ENCODE data around the gene RPL27A.
"Not testable (repeated sequence)": the region's sequence is repeated elsewhere in the genome, so short reads cannot be mapped to it uniquely, and the experiment has no call there.

RPL27A gene

GRCh38 chr11:8682303-8683114, at the start of gene RPL27A, which contains the start of gene TRIM66:
Gene RPL27A, plus strand, starts transcription at chr11:8682792. Its CDS starts 22 bp downstream, at chr11:8682814.
Gene TRIM66, minus strand, starts transcription at chr11:8682665. Its CDS starts 10,391 bp downstream, at chr11:8672274.
- DNase-seq (ENCODE audit: low spot score) = peak; percentile 97

GRCh38 chr11:8634498-8634897, 48.1 kb upstream of the RPL27A start:
- DNase-seq (ENCODE audit: low spot score) = no peak

DNA sequence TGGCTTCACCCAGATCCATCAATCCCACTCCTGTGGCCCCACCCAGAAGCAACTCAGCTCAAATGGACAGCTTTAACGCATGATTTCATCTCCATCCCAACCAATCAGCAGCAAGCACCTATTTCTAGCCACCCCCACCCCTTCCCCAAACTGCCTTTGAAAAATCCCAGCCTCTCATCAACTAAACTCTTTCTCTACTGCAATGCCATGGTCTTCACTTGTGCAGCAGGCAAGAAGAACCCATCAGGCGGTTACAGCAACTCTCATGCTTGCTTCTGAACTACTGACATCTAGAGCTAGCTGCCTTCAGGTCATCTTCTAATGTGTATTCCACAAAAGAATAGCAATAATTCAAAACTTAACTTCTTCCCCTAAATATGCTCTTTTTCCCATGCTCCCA, 46.5 kb upstream of the RPL27A start:
- no peak for DNase-seq (ENCODE audit: low spot score)

DNA sequence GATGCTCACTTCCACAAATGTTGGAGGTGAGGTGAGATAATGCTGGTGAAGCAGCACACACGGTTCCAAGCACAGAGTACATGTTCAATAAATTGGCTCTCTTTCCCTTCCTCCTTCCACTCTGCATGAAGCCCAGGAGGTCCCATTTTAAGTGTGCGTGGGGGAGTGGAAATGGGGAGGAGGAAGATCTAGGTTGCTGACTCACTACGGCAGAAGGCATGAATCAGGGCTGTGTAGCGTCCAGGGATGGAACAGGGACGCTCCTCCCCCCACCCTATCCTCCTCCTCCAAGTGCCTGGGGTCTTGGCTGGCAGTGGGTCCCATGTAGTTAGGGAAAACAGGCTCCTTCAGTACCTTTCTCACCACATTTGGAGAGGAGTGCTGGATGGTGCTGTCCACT, 44.3 kb upstream of the RPL27A start:
- DNase-seq (ENCODE audit: low spot score) = no peak

- no peak for DNase-seq (ENCODE audit: low spot score)
These were observed 42.9 kb upstream of the RPL27A start for GRCh38 chr11:8639655-8640054.

DNA sequence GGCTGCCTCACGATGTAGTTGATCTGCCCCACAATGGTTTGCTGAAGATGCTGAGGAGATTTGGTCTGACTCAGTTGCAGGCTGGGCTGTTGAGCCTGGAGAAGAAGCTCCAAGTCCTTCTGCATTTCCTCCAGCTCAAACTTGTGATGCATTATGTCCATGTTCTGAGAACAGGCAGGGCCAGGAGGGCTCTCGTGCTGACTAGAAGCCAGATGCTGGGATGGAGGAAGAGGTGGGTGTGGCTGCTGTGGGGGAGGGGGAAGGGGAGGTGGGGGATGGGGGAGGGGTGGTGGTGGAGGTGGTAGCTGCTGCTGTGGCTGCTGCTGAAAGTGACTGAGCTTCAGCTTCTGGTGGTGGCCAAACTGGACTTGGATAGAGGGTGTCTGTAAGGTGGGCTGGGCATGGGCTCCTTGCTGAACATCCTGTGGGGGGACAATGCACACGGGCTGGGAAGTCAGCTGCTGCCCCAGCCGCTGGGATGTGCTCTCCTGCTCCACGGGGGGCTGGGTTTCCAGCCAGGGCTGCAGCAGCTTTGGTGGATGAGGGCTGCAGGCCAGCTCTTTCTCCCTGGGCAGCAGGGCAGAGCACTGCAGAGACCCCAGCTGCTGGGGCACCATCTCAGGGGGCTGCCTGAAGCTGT, 42.2 kb upstream of the RPL27A start:
- DNase-seq (ENCODE audit: low spot score) = no peak

GRCh38 chr11:8641332-8641731, 41.3 kb upstream of the RPL27A start:
- no peak for DNase-seq (ENCODE audit: low spot score)

DNA sequence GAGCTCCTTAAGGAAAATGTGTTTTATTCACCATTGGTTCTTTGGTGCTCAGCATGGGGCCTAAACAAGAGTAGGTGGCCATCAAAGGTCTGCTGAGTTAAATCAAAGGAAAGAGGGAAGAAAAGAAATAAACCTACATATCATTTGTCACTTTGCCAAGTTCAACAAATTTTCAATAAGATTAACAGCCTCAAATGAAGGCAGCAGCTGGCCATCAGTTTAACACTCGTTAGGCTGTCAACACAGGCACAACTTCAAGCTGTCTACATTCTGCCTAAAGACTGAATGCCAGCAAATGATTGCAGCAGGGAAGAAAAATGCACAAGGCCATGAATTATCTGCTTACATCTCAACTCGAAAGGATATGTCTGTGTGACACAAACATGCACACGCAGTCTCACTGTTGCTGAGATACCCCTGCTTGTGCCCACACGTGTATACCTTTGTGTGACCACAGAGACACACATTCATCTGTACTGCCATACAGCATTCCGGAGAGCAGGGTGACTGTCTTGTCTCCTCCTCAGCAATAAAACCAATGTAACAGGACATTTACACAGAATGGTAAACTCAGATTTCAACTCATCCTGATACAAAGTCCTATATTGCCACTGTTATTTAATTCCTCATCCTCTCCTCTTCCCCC, 40.3 kb upstream of the RPL27A start:
- peak; percentile 21 for DNase-seq (ENCODE audit: low spot score)

- no peak for DNase-seq (ENCODE audit: low spot score)
These were observed 35.7 kb upstream of the RPL27A start for GRCh38 chr11:8646873-8647272.

GRCh38 chr11:8649361-8649760, 33.2 kb upstream of the RPL27A start:
- DNase-seq (ENCODE audit: low spot score) = no peak

- DNase-seq (ENCODE audit: low spot score) = no peak
These were observed 32.1 kb upstream of the RPL27A start for GRCh38 chr11:8650401-8650990.

DNA sequence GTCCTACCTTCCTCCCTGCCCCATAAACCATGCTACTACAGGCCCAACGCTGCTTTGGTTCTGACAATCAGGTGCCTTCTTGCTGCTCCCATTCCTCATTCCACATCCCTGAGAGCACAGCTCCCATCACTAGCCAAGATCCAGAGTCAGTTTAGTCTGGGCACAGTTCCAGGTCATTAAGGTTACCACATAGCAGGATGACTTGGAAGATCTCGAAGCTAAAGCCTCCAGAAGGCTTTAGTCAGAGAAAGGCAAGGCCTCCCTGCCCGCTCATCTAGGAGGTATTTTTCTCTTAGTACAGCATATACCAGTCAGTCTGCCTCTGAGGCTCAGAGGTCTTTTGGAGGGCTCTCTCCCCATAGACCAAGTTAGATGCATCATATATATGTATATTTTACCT, 30.5 kb upstream of the RPL27A start:
- no peak for DNase-seq (ENCODE audit: low spot score)

GRCh38 chr11:8654503-8654902, 28.1 kb upstream of the RPL27A start:
- no peak for DNase-seq (ENCODE audit: low spot score)

DNA sequence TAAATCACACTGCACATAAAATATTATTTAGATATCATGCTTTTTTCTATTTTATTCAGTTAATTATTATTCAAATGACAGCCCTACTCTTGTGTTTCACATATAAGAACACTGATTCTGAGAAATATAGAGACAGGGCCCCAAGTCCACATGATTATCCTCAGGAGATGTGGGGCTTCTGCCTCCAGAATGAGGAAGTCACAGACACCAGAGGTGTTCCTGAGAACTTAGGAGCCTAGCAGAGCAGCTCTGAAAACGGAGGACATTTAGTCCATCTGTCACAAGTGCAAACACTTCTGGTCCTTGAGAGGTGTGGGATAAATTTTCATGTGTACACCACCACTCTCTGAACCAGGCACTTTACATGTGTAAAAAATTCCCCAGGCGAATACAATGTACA, 26.3 kb upstream of the RPL27A start:
- no peak for DNase-seq (ENCODE audit: low spot score)

DNA sequence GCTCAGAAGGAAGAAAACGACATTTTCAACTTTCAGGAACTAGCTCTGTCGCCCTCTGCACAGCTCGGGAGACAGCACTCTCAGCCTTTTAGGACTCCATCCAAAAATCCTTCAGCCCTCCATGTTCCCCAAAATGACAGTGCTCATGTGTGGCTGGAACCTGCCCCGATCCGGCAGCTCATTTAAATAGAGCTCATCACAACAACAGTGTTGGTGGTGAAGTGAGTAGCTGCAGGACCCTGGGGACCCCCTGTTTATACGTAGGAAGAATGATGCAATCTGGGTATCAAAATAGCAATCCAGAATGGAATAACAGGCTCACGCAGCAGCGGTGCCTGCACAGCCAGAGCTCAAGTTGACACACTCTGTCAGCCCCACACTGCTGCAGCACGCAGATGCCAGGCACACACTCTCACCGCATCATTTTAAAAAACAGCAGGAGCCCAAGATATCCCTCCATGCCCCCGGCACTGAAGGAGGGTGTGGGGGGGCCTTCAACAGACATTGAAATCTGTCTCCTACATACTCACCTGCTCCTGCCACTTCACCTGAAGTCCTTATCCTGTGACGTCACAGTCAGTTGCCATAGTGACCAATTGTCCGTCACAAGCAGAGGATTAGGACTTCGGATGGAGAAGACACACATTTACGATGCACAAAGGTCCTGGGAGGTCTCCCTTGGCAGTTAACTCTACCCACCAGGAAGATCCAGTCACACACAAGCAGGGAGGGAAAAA, 24.1 kb upstream of the RPL27A start:
- no peak for DNase-seq (ENCODE audit: low spot score)

DNA sequence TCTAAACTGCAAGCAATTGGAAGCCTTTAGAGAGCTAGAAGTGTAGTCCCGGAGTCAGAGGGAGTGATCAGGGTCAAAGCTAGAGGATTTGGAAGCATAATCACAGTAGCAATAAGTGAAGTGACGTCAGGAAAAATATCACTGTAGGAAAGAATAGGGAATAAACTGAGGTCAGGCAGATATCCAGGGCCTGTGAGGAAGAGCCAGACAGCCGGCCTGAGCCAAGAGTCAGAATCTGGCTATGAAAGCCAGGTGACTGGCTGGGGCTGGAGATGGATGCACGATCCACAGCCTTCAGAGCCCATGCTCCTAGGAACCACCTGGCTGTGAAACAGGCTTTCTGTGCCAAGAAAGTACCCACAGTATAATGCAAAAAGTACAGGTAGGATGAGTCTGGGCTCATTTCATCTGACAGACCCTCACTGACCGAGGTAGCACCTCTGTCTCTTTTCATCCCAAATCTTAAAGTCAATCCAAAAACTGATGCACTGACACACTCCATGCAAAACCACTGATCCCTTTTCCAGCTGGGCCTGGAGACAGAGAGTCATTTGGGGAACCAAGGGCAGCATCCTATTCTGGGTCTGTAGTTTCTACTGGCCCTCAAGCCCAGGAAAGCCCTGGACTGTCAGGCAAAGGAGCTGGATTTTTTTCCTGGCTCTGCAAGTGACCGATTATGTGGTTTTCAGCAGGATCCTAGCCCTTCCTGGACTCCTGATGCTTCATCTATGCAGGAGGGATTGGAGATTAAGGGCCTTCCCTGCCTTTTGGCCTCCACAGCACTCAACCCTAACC, 21.4 kb upstream of the RPL27A start:
- no peak for DNase-seq (ENCODE audit: low spot score)

- no peak for DNase-seq (ENCODE audit: low spot score)
These were observed 17.4 kb upstream of the RPL27A start for GRCh38 chr11:8665222-8665621.

DNA sequence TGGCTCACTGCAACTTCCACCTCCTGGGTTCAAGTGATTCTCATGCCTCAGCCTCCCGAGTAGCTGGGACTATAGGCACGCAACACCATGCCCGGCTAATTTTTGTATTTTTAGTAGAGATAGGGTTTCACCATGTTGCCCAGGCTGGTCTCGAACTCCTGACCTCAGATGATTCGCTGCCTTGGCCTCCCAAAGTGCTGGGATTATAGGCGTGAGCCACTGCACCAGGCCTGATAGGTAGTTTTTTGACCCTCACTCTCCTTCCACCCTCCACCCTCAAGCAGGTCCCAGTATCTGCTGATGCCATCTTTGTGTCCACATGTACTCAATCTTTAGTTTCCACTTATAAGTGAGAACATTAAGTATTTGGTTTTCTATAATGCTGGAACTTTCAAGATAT, 12.5 kb upstream of the RPL27A start:
- DNase-seq (ENCODE audit: low spot score) = not testable (repeated sequence)

DNA sequence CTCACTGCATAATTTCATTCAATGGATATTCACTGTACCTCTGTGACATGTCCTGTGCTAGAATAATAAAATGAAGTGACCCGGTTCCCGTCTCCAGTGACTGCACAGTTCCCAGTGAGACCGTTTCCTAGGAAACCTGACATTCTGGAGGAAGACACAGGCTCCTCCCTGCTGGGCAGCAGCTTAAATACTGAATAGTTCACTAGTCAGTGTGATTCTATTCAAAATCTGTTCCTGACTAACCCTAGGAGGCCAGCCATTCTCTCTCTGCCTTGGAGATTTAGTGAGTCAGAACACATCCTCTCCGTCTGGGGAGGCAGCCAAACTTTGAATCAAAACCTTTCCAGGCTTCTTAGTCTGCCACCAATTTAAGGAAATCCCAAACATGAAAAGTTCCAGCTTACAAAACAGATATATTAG, 11.4 kb upstream of the RPL27A start:
- DNase-seq (ENCODE audit: low spot score) = peak; percentile 85

- peak; percentile 47 for DNase-seq (ENCODE audit: low spot score)
These were observed 10.9 kb upstream of the RPL27A start for GRCh38 chr11:8671651-8672062.

DNA sequence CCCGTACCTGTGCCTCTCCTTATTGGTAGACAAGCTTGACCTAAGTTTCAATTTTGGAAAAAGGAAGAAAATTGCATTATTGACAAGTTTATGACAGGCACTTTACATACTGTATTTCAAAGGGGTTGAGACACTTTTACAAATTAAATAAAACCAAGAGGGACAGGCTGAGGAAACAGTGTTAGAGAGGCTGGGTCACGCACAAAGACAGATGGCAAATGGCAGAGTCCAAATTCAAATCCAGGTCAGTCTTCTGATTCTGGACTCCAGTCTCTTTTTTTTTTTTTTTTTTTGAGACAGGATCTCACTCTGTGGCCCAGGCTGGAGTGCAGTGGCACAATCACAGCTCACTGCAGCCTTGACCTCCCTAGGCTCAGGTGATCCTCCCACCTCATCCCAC, 10.2 kb upstream of the RPL27A start:
- no peak for DNase-seq (ENCODE audit: low spot score)

All from Ammon's horn (tissue), 1 donor.